ENCODE measurements around the gene LSM14B.

- TF ChIP-seq CTCF (IDR thresholded peaks at IDR 0.05): no peak
- no peak for TF ChIP-seq POLR2A (IDR thresholded peaks at IDR 0.05)
Observed at GRCh38 chr20:62177307-62177706, 55.0 kb downstream of the LSM14B start.

All from Peyer's patch (tissue), 4 donors.